H9 (cell line): ENCODE measurements around the gene SLC17A9. TPM values are rescaled to one million over a fixed set of nuclear protein-coding genes. Genes with fewer than 3 reads are reported as not detected.
A peak's percentile ranks its signal among the peaks of the same experiment; 100 is the strongest.

Experiments used
- DNase-seq: peaks from one replicate; pipeline ENCODE4 v3.0.0-alpha.2; 2017
- H2AFZ ChIP-seq: one replicate; pipeline ENCODE4 v1.6.1; 2013; ENCODE audit warnings: mild to moderate bottlenecking, low read length, control low read depth, moderate library complexity
- H2AK5ac ChIP-seq: 2 replicates; pipeline ENCODE4 v1.6.1; 2013; ENCODE audit warnings: low read length, control low read depth, mixed read lengths; ENCODE audit not compliant: insufficient read length
- H2BK120ac ChIP-seq: one replicate; pipeline ENCODE4 v1.6.1; 2013; ENCODE audit warnings: low read depth, mild to moderate bottlenecking, low read length, control low read depth, inconsistent platforms; ENCODE audit not compliant: poor library complexity, severe bottlenecking
- H2BK12ac ChIP-seq: 2 replicates; pipeline ENCODE4 v1.6.1; 2013; ENCODE audit warnings: low read length, control low read depth, mixed read lengths, low read depth; ENCODE audit not compliant: insufficient read length
- H2BK15ac ChIP-seq: 2 replicates; pipeline ENCODE4 v1.6.1; 2013; ENCODE audit warnings: low read depth, low read length, control low read depth
- H2BK20ac ChIP-seq: one replicate; pipeline ENCODE4 v1.6.1; 2013; ENCODE audit warnings: low read depth, mild to moderate bottlenecking, low read length, control low read depth, inconsistent platforms; ENCODE audit not compliant: poor library complexity, severe bottlenecking
- H2BK5ac ChIP-seq: 2 replicates; pipeline ENCODE4 v1.6.1; 2013; ENCODE audit warnings: low read length, control low read depth, mixed read lengths; ENCODE audit not compliant: insufficient read length
- H3K14ac ChIP-seq: 2 replicates; pipeline ENCODE4 v1.6.1; 2013; ENCODE audit warnings: low read length, control low read depth; ENCODE audit not compliant: insufficient read depth
- H3K18ac ChIP-seq: 2 replicates; pipeline ENCODE4 v1.6.1; 2013; ENCODE audit warnings: low read depth, mild to moderate bottlenecking, mixed read lengths, low read length, control low read depth; ENCODE audit not compliant: insufficient read length
- H3K23ac ChIP-seq: 2 replicates; pipeline ENCODE4 v1.6.1; 2013; ENCODE audit warnings: low read length, control low read depth, mixed read lengths, low read depth; ENCODE audit not compliant: insufficient read length
- H3K23me2 ChIP-seq: 2 replicates; pipeline ENCODE4 v1.6.1; 2013; ENCODE audit warnings: low read depth, mild to moderate bottlenecking, mixed read lengths, low read length, control low read depth; ENCODE audit not compliant: insufficient read length, poor library complexity, severe bottlenecking
- H3K27ac ChIP-seq: 2 replicates; pipeline ENCODE4 v1.5.1; 2013; ENCODE audit warnings: low read length, control low read depth, mixed read lengths, low read depth; ENCODE audit not compliant: insufficient read length
- H3K27me3 ChIP-seq: 2 replicates; pipeline ENCODE4 v1.6.1; 2013; ENCODE audit warnings: low read length, control low read depth, inconsistent platforms; ENCODE audit not compliant: insufficient read depth
- H3K4ac ChIP-seq: 2 replicates; pipeline ENCODE4 v1.6.1; 2013; ENCODE audit warnings: low read depth, mild to moderate bottlenecking, control low read depth, inconsistent platforms, low read length, moderate library complexity
- H3K4me1 ChIP-seq: 2 replicates; pipeline ENCODE4 v1.6.1; 2013; ENCODE audit warnings: low read length, control low read depth, inconsistent platforms; ENCODE audit not compliant: insufficient read depth
- H3K4me2 ChIP-seq: 2 replicates; pipeline ENCODE4 v1.6.1; 2013; ENCODE audit warnings: low read length, control low read depth, mixed read lengths; ENCODE audit not compliant: insufficient read length, insufficient read depth
- H3K56ac ChIP-seq: 2 replicates; pipeline ENCODE4 v1.6.1; 2013; ENCODE audit warnings: low read depth, mild to moderate bottlenecking, mixed read lengths, low read length, control low read depth; ENCODE audit not compliant: insufficient read length
- H3K79me1 ChIP-seq: 2 replicates; pipeline ENCODE4 v1.6.1; 2013; ENCODE audit warnings: low read depth, mild to moderate bottlenecking, moderate library complexity, low read length, control low read depth, inconsistent platforms; ENCODE audit not compliant: insufficient read depth, poor library complexity, severe bottlenecking
- H3K79me2 ChIP-seq: 2 replicates; pipeline ENCODE4 v1.6.1; 2013; ENCODE audit warnings: low read length, control low read depth, inconsistent platforms; ENCODE audit not compliant: insufficient read depth
- H3K9ac ChIP-seq: 2 replicates; pipeline ENCODE4 v1.6.1; 2013; ENCODE audit warnings: low read length, control low read depth, mixed read lengths; ENCODE audit not compliant: insufficient read length; ENCODE audit errors: extremely low read depth
- H3K9me3 ChIP-seq: one replicate; pipeline ENCODE4 v1.6.1; 2013; ENCODE audit warnings: low read depth, low read length, inconsistent platforms; ENCODE audit not compliant: control insufficient read depth
- H3T11ph ChIP-seq: one replicate; pipeline ENCODE4 v1.6.1; 2013; ENCODE audit warnings: mild to moderate bottlenecking, low read length, control low read depth, inconsistent platforms
- H4K20me1 ChIP-seq: one replicate; pipeline ENCODE4 v1.6.1; 2013; ENCODE audit not compliant: control insufficient read depth, insufficient read length, insufficient read depth
- H4K5ac ChIP-seq: 2 replicates; pipeline ENCODE4 v1.6.1; 2013; ENCODE audit warnings: low read depth, mild to moderate bottlenecking, mixed read lengths, low read length, control low read depth; ENCODE audit not compliant: insufficient read length
- H4K8ac ChIP-seq: replicated peaks from 2 replicates; pipeline ENCODE4 v1.6.1; 2013; ENCODE audit warnings: low read length, control low read depth, mixed read lengths, low read depth; ENCODE audit not compliant: insufficient read length
- H4K91ac ChIP-seq: 2 replicates; pipeline ENCODE4 v1.6.1; 2013; ENCODE audit warnings: low read depth, mild to moderate bottlenecking, moderate library complexity, mixed read lengths, low read length, control low read depth; ENCODE audit not compliant: insufficient read length
- H3K27ac Mint-ChIP-seq, 3 experiments: 2 replicates in 2 of 3; 3 replicates in 1 of 3; pipeline ENCODE4 v1.8.0; 2020 to 2021; ENCODE audit warnings: mixed read lengths in 3 of 3, mild to moderate bottlenecking in 1 of 3, moderate library complexity in 1 of 3
- H3K27me3 Mint-ChIP-seq: 2 replicates; pipeline ENCODE4 v1.8.0; 2021; ENCODE audit warnings: low read depth, mild to moderate bottlenecking, moderate library complexity, mixed read lengths
- H3K36me3 Mint-ChIP-seq, 3 experiments: 2 replicates in 2 of 3; 3 replicates in 1 of 3; pipeline ENCODE4 v1.8.0; 2020 to 2021; ENCODE audit warnings: low read depth in 3 of 3, mixed read lengths in 3 of 3; ENCODE audit not compliant: insufficient read depth in 1 of 3
- H3K4me1 Mint-ChIP-seq, 2 experiments: 2 replicates each; pipeline ENCODE4 v1.8.0; 2020; ENCODE audit warnings: mixed read lengths in 2 of 2
- H3K4me3 Mint-ChIP-seq, 2 experiments: 2 replicates in 1 of 2; 3 replicates in 1 of 2; pipeline ENCODE4 v1.8.0; 2020 to 2021; ENCODE audit warnings: mild to moderate bottlenecking in 2 of 2, mixed read lengths in 2 of 2, moderate library complexity in 1 of 2
- H3K9me3 Mint-ChIP-seq, 2 experiments: 2 replicates in 1 of 2; 3 replicates in 1 of 2; pipeline ENCODE4 v1.8.0; 2020; ENCODE audit warnings: mild to moderate bottlenecking in 2 of 2, mixed read lengths in 2 of 2, moderate library complexity in 1 of 2
- CTCF ChIP-seq: fragments of 200-600 bp; sonication (generic); conservative IDR thresholded peaks from 3 replicates; pipeline ENCODE4 v1.8.0; 2021; ENCODE audit warnings: antibody characterized with exemption, mild to moderate bottlenecking
- WGBS: extraction: QIAGEN DNeasy Blood & Tissue Kit; methylation state at CpG from one replicate; pipeline ENCODE4 v1.1.7; 2013; ENCODE audit warnings: missing lambda C conversion rate, low lambda C conversion rate, mixed read lengths; ENCODE audit not compliant: insufficient read length; ENCODE audit errors: extremely low coverage; 5-methylcytosine and 5-hydroxymethylcytosine counted together
- total RNA-seq: library from RNA; stranded (reverse); gene quantifications from 2 replicates; pipeline ENCODE4 v1.2.1, GENCODE V29; 2021

SLC17A9 gene
- total RNA-seq, 1 experiment from 2014 or later, result 20.9 TPM

- no peaks in the 10 kb centered on the region for H4K20me1 ChIP-seq
- H3K27ac ChIP-seq, result no peak overlapping the region
- no peak overlapping the region for H3K4me2 ChIP-seq
- no peak overlapping the region for H2AFZ ChIP-seq
- Mint-ChIP-seq H3K4me1 (peaks cover 14 to 28% of the 10 kb centered on the region in 2 experiments), H3K27ac (peak overlapping the region in 2 of 3 experiments; percentile 44 to 70; a peak in 1 of 7 replicates), H3K36me3 (peaks cover 2 to 11% (median 7%) of the 10 kb centered on the region in 3 experiments; a peak in 4 of 7 replicates), H3K4me3 (no peak overlapping the region), H3K27me3 (no peaks in the 10 kb centered on the region; the same call in 1 of the 2 replicates), H3K9me3 (no peaks in the 10 kb centered on the region)
- H3K23me2 ChIP-seq, result peaks cover 10% of the 10 kb centered on the region
- no peak overlapping the region for H3K23ac ChIP-seq
- WGBS, result no CpG with 5 or more reads among the region's 23 CpGs
- H3K56ac ChIP-seq, result no peak overlapping the region
- H3K79me1 ChIP-seq, result no peaks in the 10 kb centered on the region
- TF ChIP-seq CTCF, result no peak
- no peak overlapping the region for H2BK120ac ChIP-seq
- H2AK5ac ChIP-seq, result no peak overlapping the region
- no peak overlapping the region for H2BK20ac ChIP-seq
- no peak overlapping the region for H2BK15ac ChIP-seq
- no peaks in the 10 kb centered on the region for H3K27me3 ChIP-seq
- no peak overlapping the region for H3K4ac ChIP-seq
- no peak overlapping the region for H3K9ac ChIP-seq
- peaks cover 3% of the 10 kb centered on the region for H3K4me1 ChIP-seq
- H4K8ac ChIP-seq, result no peak overlapping the region
- no peaks in the 10 kb centered on the region; the same call in 1 of the 2 replicates for H3K79me2 ChIP-seq
- H3K14ac ChIP-seq, result no peak overlapping the region; the same call in 1 of the 2 replicates
- no peak overlapping the region for H4K91ac ChIP-seq
- H4K5ac ChIP-seq, result no peak overlapping the region
- no peak overlapping the region for H3T11ph ChIP-seq
- H2BK5ac ChIP-seq, result no peak overlapping the region
- no peak overlapping the region for H2BK12ac ChIP-seq
- H3K9me3 ChIP-seq, result no peaks in the 10 kb centered on the region
- H3K18ac ChIP-seq, result no peak overlapping the region
- DNase-seq, result no peak
Measured at GRCh38 chr20:62955519-62956386, 3.2 kb downstream of the SLC17A9 start.
